ENCODE measurements around the gene ANKRD18B. TPM values are rescaled to one million over a fixed set of nuclear protein-coding genes. Genes with fewer than 3 reads are reported as not detected.
"Not testable (repeated sequence)": the region's sequence is repeated elsewhere in the genome, so short reads cannot be mapped to it uniquely, and the experiment has no call there.

The ANKRD18B gene
- total RNA-seq (2014; rRNA removed; shearing (Covaris generic); ENCODE audit: low replicate concordance) = not detected in 2 replicates

DNA sequence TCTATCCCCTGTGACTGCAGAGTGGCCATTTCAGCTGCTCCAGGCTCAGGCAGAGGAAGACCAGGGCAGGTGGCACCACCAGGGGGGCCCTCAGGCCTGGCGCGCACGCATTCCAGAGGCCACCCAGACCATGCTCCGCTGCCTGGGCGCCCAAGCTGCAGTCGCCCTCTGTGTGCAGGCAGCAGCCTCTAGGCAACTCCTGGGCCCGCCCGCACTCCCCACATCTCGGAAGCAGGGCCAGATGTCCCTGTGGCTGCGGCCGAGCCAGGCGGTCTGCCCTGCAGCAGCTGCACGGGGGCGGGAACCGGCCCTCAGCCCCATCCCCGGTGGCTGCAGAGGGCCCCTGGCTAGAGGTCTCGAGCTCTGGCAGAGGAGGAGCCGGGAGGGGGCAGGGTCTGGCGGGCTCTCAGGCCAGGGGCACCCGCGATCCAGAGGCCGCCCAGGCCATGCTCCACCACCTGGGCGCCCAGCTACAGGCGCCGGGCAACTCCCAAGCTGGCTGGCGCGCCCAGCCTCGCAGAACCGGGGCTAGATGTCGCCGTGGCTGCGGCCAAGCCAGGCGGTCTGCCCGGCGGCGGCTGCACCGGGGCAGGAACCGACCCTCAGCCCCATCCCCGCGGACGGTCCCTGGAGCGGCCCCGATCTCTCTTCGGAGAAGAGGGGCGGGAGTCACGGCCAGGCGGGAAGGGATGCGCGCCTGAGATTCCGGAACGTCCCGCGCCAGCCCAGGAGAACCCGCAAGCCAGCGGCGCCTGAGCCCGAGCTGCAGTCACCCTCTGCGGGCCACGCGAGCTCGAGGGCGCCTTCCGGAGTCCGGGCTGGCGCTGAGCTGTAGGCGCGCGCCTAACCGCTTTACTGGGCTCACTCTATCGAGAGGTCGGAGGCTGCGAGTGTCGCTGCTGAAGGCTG lies at the start of gene ANKRD18B:
Gene ANKRD18B (plus strand): TSS at position 855 of the 909 bp plus-strand sequence. CDS start 239 bp downstream, outside the sequence.
- H3K79me2 ChIP-seq (ENCODE audit: low read length); H3K9ac ChIP-seq (ENCODE audit: low read length); H3K4me2 ChIP-seq (ENCODE audit: low read depth, low read length, poor library complexity, severe bottlenecking); H3K9me2 ChIP-seq (replicated peaks; ENCODE audit: insufficient read depth, low read length); H3K27ac ChIP-seq (ENCODE audit: low read length); H3K4me1 ChIP-seq (ENCODE audit: low read length); H3K27me3 ChIP-seq (ENCODE audit: low read length); H3K4me3 ChIP-seq (ENCODE audit: low read length); H3K9me3 ChIP-seq (ENCODE audit: low read length); H3K36me3 ChIP-seq (ENCODE audit: insufficient read depth, low read length); DNase-seq; H2AFZ ChIP-seq (ENCODE audit: low read length); H4K20me1 ChIP-seq (ENCODE audit: insufficient read depth, low read depth, low read length): not testable (repeated sequence)

- no peaks in the 10 kb centered on the region for H4K20me1 ChIP-seq (ENCODE audit: insufficient read depth, low read depth, low read length)
- H2AFZ ChIP-seq (ENCODE audit: low read length) = no peak overlapping the region
- H3K4me3 ChIP-seq (ENCODE audit: low read length) = no peak overlapping the region
- no peaks in the 10 kb centered on the region for H3K27me3 ChIP-seq (ENCODE audit: low read length)
- peaks cover 32% of the 10 kb centered on the region for H3K79me2 ChIP-seq (ENCODE audit: low read length)
- H3K4me1 ChIP-seq (ENCODE audit: low read length) = peaks cover 17% of the 10 kb centered on the region
- no peaks in the 10 kb centered on the region for H3K9me2 ChIP-seq (replicated peaks; ENCODE audit: insufficient read depth, low read length)
- DNase-seq = no peak
- H3K27ac ChIP-seq (ENCODE audit: low read length) = no peak overlapping the region
- H3K4me2 ChIP-seq (ENCODE audit: low read depth, low read length, poor library complexity, severe bottlenecking) = no peak overlapping the region
- no peak overlapping the region for H3K9ac ChIP-seq (ENCODE audit: low read length)
- no peaks in the 10 kb centered on the region for H3K9me3 ChIP-seq (ENCODE audit: low read length)
- H3K36me3 ChIP-seq (ENCODE audit: insufficient read depth, low read length) = peaks cover 12% of the 10 kb centered on the region; the same call in 1 of the 2 replicates
Measured at GRCh38 chr9:33475357-33475756, 48.7 kb upstream of the ANKRD18B start.

GRCh38 chr9:33476503-33476902 lies 47.5 kb upstream of the ANKRD18B start:
- peaks cover 17% of the 10 kb centered on the region for H3K4me1 ChIP-seq (ENCODE audit: low read length)
- no peaks in the 10 kb centered on the region for H3K9me3 ChIP-seq (ENCODE audit: low read length)
- H3K4me2 ChIP-seq (ENCODE audit: low read depth, low read length, poor library complexity, severe bottlenecking) = no peak overlapping the region
- H3K9ac ChIP-seq (ENCODE audit: low read length) = no peak overlapping the region
- DNase-seq = no peak
- no peaks in the 10 kb centered on the region for H4K20me1 ChIP-seq (ENCODE audit: insufficient read depth, low read depth, low read length)
- H3K36me3 ChIP-seq (ENCODE audit: insufficient read depth, low read length) = peaks cover 7% of the 10 kb centered on the region; the same call in 1 of the 2 replicates
- no peaks in the 10 kb centered on the region for H3K27me3 ChIP-seq (ENCODE audit: low read length)
- H3K79me2 ChIP-seq (ENCODE audit: low read length) = peaks cover 27% of the 10 kb centered on the region
- H2AFZ ChIP-seq (ENCODE audit: low read length) = no peak overlapping the region
- H3K9me2 ChIP-seq (replicated peaks; ENCODE audit: insufficient read depth, low read length) = no peaks in the 10 kb centered on the region
- no peak overlapping the region for H3K27ac ChIP-seq (ENCODE audit: low read length)
- no peak overlapping the region for H3K4me3 ChIP-seq (ENCODE audit: low read length)

GRCh38 chr9:33480106-33480505 lies 43.9 kb upstream of the ANKRD18B start:
- no peak overlapping the region for H3K9ac ChIP-seq (ENCODE audit: low read length)

DNA sequence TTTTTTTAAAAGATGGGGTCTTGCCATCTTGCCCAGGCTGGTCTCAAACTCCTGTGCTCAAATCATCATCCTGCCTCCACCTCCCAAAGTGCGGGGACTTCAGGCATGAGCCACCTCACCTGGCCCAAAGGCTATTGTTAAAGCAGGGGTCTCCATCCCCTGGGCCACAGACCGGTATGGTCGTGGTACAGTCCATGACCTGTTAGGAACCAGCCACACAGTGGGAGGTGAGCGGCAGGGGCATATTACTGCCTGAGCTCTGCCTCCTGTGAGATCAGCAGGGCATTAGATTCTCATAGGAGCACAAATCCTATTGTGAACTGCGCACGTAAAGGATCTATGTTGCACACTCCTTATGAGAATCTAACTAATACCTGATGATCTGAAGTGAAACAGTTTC lies 43.1 kb upstream of the ANKRD18B start:
- H3K4me1 ChIP-seq (ENCODE audit: low read length) = no peaks in the 10 kb centered on the region
- H2AFZ ChIP-seq (ENCODE audit: low read length) = no peak overlapping the region
- no peaks in the 10 kb centered on the region for H3K27me3 ChIP-seq (ENCODE audit: low read length)
- no peaks in the 10 kb centered on the region for H4K20me1 ChIP-seq (ENCODE audit: insufficient read depth, low read depth, low read length)
- no peak overlapping the region for H3K27ac ChIP-seq (ENCODE audit: low read length)
- no peak overlapping the region for H3K9ac ChIP-seq (ENCODE audit: low read length)
- H3K9me3 ChIP-seq (ENCODE audit: low read length) = no peaks in the 10 kb centered on the region
- no peak for DNase-seq
- no peak overlapping the region for H3K4me2 ChIP-seq (ENCODE audit: low read depth, low read length, poor library complexity, severe bottlenecking)
- no peak overlapping the region for H3K4me3 ChIP-seq (ENCODE audit: low read length)
- no peaks in the 10 kb centered on the region for H3K79me2 ChIP-seq (ENCODE audit: low read length)
- no peaks in the 10 kb centered on the region for H3K36me3 ChIP-seq (ENCODE audit: insufficient read depth, low read length)
- no peaks in the 10 kb centered on the region for H3K9me2 ChIP-seq (replicated peaks; ENCODE audit: insufficient read depth, low read length)

More at GRCh38 chr9:33480106-33480505, 43.9 kb upstream of the ANKRD18B start:
- H3K4me2 ChIP-seq (ENCODE audit: low read depth, low read length, poor library complexity, severe bottlenecking) = no peak overlapping the region
- no peaks in the 10 kb centered on the region for H3K36me3 ChIP-seq (ENCODE audit: insufficient read depth, low read length)
- no peaks in the 10 kb centered on the region for H3K4me1 ChIP-seq (ENCODE audit: low read length)
- H4K20me1 ChIP-seq (ENCODE audit: insufficient read depth, low read depth, low read length) = no peaks in the 10 kb centered on the region
- H3K79me2 ChIP-seq (ENCODE audit: low read length) = no peaks in the 10 kb centered on the region
- no peak for DNase-seq
- H3K4me3 ChIP-seq (ENCODE audit: low read length) = no peak overlapping the region
- no peak overlapping the region for H3K27ac ChIP-seq (ENCODE audit: low read length)
- no peaks in the 10 kb centered on the region for H3K9me3 ChIP-seq (ENCODE audit: low read length)
- H2AFZ ChIP-seq (ENCODE audit: low read length) = no peak overlapping the region
- no peaks in the 10 kb centered on the region for H3K27me3 ChIP-seq (ENCODE audit: low read length)
- no peaks in the 10 kb centered on the region for H3K9me2 ChIP-seq (replicated peaks; ENCODE audit: insufficient read depth, low read length)

GRCh38 chr9:33485312-33485711 lies 38.7 kb upstream of the ANKRD18B start:
- not testable (repeated sequence) for H3K4me2 ChIP-seq (ENCODE audit: low read depth, low read length, poor library complexity, severe bottlenecking); H3K9ac ChIP-seq (ENCODE audit: low read length); H4K20me1 ChIP-seq (ENCODE audit: insufficient read depth, low read depth, low read length); H3K9me3 ChIP-seq (ENCODE audit: low read length); H3K4me3 ChIP-seq (ENCODE audit: low read length); H3K36me3 ChIP-seq (ENCODE audit: insufficient read depth, low read length); H3K27ac ChIP-seq (ENCODE audit: low read length); H3K9me2 ChIP-seq (replicated peaks; ENCODE audit: insufficient read depth, low read length); DNase-seq; H3K27me3 ChIP-seq (ENCODE audit: low read length); H2AFZ ChIP-seq (ENCODE audit: low read length); H3K4me1 ChIP-seq (ENCODE audit: low read length); H3K79me2 ChIP-seq (ENCODE audit: low read length)

DNA sequence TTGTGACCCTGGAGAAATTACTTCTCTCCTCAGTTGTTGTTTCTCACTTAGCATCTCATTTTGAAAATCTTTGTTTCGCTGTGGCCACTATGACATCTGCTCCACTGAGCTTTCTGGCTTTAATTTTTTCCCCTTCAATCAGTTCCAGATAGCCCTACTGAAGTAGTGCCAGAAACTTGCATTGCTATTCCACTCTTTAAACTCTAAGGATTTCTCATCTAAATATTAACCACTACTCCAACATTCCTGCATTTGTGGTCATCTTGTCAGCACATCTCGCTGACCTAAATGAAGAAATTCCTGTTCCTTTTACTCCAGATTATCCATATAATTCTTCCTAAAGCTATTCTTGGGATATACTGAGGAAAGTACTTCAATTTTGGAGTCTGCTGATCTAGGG lies 35.0 kb upstream of the ANKRD18B start:
- no peaks in the 10 kb centered on the region for H4K20me1 ChIP-seq (ENCODE audit: insufficient read depth, low read depth, low read length)
- no peaks in the 10 kb centered on the region for H3K9me2 ChIP-seq (replicated peaks; ENCODE audit: insufficient read depth, low read length)
- no peak overlapping the region for H3K27ac ChIP-seq (ENCODE audit: low read length)
- H3K36me3 ChIP-seq (ENCODE audit: insufficient read depth, low read length) = no peaks in the 10 kb centered on the region
- H3K27me3 ChIP-seq (ENCODE audit: low read length) = no peaks in the 10 kb centered on the region
- no peaks in the 10 kb centered on the region for H3K4me1 ChIP-seq (ENCODE audit: low read length)
- H3K9ac ChIP-seq (ENCODE audit: low read length) = no peak overlapping the region
- H2AFZ ChIP-seq (ENCODE audit: low read length) = no peak overlapping the region
- no peak overlapping the region for H3K4me2 ChIP-seq (ENCODE audit: low read depth, low read length, poor library complexity, severe bottlenecking)
- H3K79me2 ChIP-seq (ENCODE audit: low read length) = no peaks in the 10 kb centered on the region
- no peaks in the 10 kb centered on the region for H3K9me3 ChIP-seq (ENCODE audit: low read length)
- no peak overlapping the region for H3K4me3 ChIP-seq (ENCODE audit: low read length)
- DNase-seq = no peak

GRCh38 chr9:33493819-33494218 lies 30.2 kb upstream of the ANKRD18B start:
- not testable (repeated sequence) for H3K9me2 ChIP-seq (replicated peaks; ENCODE audit: insufficient read depth, low read length); DNase-seq; H4K20me1 ChIP-seq (ENCODE audit: insufficient read depth, low read depth, low read length); H2AFZ ChIP-seq (ENCODE audit: low read length); H3K4me3 ChIP-seq (ENCODE audit: low read length); H3K4me1 ChIP-seq (ENCODE audit: low read length); H3K9me3 ChIP-seq (ENCODE audit: low read length); H3K27me3 ChIP-seq (ENCODE audit: low read length); H3K4me2 ChIP-seq (ENCODE audit: low read depth, low read length, poor library complexity, severe bottlenecking); H3K79me2 ChIP-seq (ENCODE audit: low read length); H3K36me3 ChIP-seq (ENCODE audit: insufficient read depth, low read length); H3K9ac ChIP-seq (ENCODE audit: low read length); H3K27ac ChIP-seq (ENCODE audit: low read length)

Measured in Karpas-422 (cell line).